ENCODE measurements around the gene SEMA5A. TPM values are rescaled to one million over a fixed set of nuclear protein-coding genes. Genes with fewer than 3 reads are reported as not detected.

SEMA5A gene
- total RNA-seq, 1 donor from 2014 or later = 1.6 TPM

DNA sequence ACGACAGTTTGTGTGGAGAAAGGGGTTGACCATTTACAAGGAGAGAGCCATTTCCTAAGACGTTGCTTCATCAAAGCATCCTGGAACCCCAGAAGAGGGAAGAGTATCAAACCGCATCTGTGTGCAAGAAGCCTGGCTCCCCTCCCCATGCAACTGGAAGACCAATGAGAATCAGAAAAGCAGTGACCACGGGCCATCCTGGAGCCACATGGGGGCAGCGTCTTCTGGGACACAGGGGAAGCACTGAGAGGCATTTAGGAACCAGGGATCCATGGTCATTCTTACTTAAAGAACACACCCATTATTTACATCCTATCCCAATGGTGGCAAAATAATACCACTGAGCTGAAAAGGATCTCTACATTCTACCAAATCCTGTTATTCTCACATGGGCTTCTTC lies 29.3 kb downstream of the SEMA5A start:
- FAIRE-seq = no peak

GRCh38 chr5:9515436-9515835 lies 30.4 kb downstream of the SEMA5A start:
- peaks cover 2% of the 10 kb centered on the region for H3K27me3 ChIP-seq (ENCODE audit: control insufficient read depth, insufficient read depth, low read length)
- no peak overlapping the region for H3K4me3 ChIP-seq (ENCODE audit: low read depth, low read length)
- TF ChIP-seq, protein P1, sequence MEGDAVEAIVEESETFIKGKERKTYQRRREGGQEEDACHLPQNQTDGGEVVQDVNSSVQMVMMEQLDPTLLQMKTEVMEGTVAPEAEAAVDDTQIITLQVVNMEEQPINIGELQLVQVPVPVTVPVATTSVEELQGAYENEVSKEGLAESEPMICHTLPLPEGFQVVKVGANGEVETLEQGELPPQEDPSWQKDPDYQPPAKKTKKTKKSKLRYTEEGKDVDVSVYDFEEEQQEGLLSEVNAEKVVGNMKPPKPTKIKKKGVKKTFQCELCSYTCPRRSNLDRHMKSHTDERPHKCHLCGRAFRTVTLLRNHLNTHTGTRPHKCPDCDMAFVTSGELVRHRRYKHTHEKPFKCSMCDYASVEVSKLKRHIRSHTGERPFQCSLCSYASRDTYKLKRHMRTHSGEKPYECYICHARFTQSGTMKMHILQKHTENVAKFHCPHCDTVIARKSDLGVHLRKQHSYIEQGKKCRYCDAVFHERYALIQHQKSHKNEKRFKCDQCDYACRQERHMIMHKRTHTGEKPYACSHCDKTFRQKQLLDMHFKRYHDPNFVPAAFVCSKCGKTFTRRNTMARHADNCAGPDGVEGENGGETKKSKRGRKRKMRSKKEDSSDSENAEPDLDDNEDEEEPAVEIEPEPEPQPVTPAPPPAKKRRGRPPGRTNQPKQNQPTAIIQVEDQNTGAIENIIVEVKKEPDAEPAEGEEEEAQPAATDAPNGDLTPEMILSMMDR (IDR thresholded peaks at IDR 0.05; ENCODE audit: insufficient read depth, low read length, severe bottlenecking) = no peak
- H3K36me3 ChIP-seq (ENCODE audit: control insufficient read depth, insufficient read depth, low read length) = no peaks in the 10 kb centered on the region
- DNase-seq (ENCODE audit: low read depth) (no peak), FAIRE-seq (no peak)

More for the DNA sequence above, 29.3 kb downstream of the SEMA5A start:
- no peak for DNase-seq (ENCODE audit: low read depth)
- TF ChIP-seq, protein P1 (IDR thresholded peaks at IDR 0.05; ENCODE audit: insufficient read depth, low read length, severe bottlenecking) = peak; percentile 26
- peaks cover 2% of the 10 kb centered on the region for H3K27me3 ChIP-seq (ENCODE audit: control insufficient read depth, insufficient read depth, low read length)
- H3K4me3 ChIP-seq (ENCODE audit: low read depth, low read length) = no peak overlapping the region
- H3K36me3 ChIP-seq (ENCODE audit: control insufficient read depth, insufficient read depth, low read length) = no peaks in the 10 kb centered on the region

DNA sequence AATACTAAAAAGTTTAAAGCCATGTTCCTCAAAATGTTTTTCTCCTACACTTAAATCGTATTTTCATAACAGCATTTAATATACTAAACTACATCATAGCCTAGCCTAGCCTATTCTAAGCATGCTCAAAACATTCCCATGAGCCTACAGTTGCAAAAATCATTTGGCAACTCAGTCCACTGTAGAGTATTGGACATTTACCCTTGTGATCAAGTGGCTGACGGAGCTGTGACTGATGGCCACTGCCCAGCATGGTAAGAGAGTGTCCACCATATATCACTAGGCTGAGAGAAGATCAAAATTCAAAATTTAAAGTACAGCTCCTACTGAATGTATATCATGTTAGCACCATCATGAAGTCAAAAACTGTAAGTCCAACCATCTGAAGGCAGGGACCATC lies 30.9 kb downstream of the SEMA5A start:
- peaks cover 2% of the 10 kb centered on the region for H3K27me3 ChIP-seq (ENCODE audit: control insufficient read depth, insufficient read depth, low read length)
- FAIRE-seq = no peak
- DNase-seq (ENCODE audit: low read depth) = no peak
- H3K4me3 ChIP-seq (ENCODE audit: low read depth, low read length) = no peak overlapping the region
- H3K36me3 ChIP-seq (ENCODE audit: control insufficient read depth, insufficient read depth, low read length) = no peaks in the 10 kb centered on the region
- TF ChIP-seq, protein P1 (IDR thresholded peaks at IDR 0.05; ENCODE audit: insufficient read depth, low read length, severe bottlenecking) = no peak

GRCh38 chr5:9513827-9514226 lies 32.0 kb downstream of the SEMA5A start:
- TF ChIP-seq, protein P1 (IDR thresholded peaks at IDR 0.05; ENCODE audit: insufficient read depth, low read length, severe bottlenecking) = peak; percentile 27
- Histone ChIP-seq H3K36me3 (ENCODE audit: control insufficient read depth, insufficient read depth, low read length) (no peaks in the 10 kb centered on the region), H3K4me3 (ENCODE audit: low read depth, low read length) (no peak overlapping the region), H3K27me3 (ENCODE audit: control insufficient read depth, insufficient read depth, low read length) (peaks cover 2% of the 10 kb centered on the region)
- no peak for FAIRE-seq
- DNase-seq (ENCODE audit: low read depth) = no peak

DNA sequence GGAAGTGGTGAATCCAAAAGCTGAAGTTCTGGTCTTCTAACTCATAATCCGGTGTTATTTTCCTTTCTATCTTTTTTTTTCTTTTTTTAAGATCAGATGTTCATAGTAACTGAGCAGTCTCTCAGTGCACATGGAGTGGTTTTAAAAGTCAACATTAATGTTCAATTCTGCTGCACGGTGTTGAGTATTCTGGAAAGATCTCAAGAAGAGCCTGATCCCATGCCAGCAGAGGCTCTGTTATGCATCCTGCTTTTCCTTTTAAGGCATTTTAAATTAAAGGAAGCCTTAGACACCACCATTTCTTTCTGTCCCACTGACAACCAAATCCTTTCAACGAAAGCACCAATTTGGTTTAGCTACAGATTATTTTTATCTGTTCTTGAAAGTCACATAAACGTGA lies 33.4 kb downstream of the SEMA5A start:
- no peaks in the 10 kb centered on the region for H3K36me3 ChIP-seq (ENCODE audit: control insufficient read depth, insufficient read depth, low read length)
- H3K4me3 ChIP-seq (ENCODE audit: low read depth, low read length) = no peak overlapping the region
- TF ChIP-seq, protein P1 (IDR thresholded peaks at IDR 0.05; ENCODE audit: insufficient read depth, low read length, severe bottlenecking) = no peak
- DNase-seq (ENCODE audit: low read depth) (no peak), FAIRE-seq (no peak)
- H3K27me3 ChIP-seq (ENCODE audit: control insufficient read depth, insufficient read depth, low read length) = no peaks in the 10 kb centered on the region

- no peaks in the 10 kb centered on the region for H3K27me3 ChIP-seq (ENCODE audit: control insufficient read depth, insufficient read depth, low read length)
- TF ChIP-seq, protein P1 (IDR thresholded peaks at IDR 0.05; ENCODE audit: insufficient read depth, low read length, severe bottlenecking) = no peak
- no peak overlapping the region for H3K4me3 ChIP-seq (ENCODE audit: low read depth, low read length)
- H3K36me3 ChIP-seq (ENCODE audit: control insufficient read depth, insufficient read depth, low read length) = no peaks in the 10 kb centered on the region
- no peak for DNase-seq (ENCODE audit: low read depth)
- FAIRE-seq = no peak
Observed at GRCh38 chr5:9507974-9508373, 37.9 kb downstream of the SEMA5A start.

All from bronchial epithelial cell (primary cell).